DLD1 (cell line): ENCODE results near the gene KRT24.
"Not testable (repeated sequence)": the region's sequence is repeated elsewhere in the genome, so short reads cannot be mapped to it uniquely, and the experiment has no call there.

Experiments used
- in situ Hi-C: cut with HindIII; loops from 2 replicates; pipeline ENCODE4 v1.10.0; 2017; ENCODE audit warnings: low sequenced_read_pairs

KRT24 gene

DNA sequence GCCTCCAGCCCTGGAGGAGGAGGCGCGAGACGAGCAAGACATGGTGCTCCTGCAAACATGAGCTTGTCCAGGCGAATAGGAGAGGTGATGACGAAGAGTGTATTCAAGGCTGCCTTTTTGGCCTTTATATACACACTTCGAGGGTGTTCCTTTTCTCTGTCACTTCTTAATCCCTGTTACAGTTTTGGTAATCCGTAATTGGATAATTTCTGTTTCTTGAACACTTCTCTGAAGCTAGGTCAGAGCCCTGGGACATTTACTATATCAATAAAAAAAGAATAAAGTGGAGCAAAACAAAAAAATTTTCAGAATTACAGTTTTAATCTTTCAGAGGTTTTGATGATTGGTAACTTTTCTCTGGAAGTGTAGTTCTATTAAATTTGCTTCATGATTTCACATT lies at the start of gene KRT24:
KRT24 (minus strand) TSS at position 101 of the 400 bp plus-strand sequence; CDS start at position 42, 59 bp downstream.
- in situ Hi-C loops = no loop called here

DNA sequence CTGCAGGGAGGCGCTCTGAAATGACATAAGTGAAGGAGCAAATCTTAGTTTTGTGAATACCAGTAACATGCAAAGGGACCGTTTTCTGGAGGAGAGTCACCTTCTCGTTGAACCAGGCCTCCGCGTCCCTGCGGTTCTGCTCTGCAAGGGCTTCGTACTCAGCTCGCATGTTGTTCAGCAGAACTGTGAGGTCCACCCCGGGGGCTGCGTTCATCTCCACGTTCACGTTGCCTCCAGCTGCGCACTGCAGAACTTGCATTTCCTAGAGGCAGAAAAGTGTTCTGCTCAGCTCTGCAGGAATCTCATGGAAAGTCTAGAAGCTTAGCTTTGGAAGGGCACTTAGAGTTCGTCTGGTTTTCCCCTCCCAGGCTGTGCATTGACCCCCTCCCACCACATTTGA lies 47.5 kb upstream of the KRT24 start:
- in situ Hi-C loops = no loop called here

DNA sequence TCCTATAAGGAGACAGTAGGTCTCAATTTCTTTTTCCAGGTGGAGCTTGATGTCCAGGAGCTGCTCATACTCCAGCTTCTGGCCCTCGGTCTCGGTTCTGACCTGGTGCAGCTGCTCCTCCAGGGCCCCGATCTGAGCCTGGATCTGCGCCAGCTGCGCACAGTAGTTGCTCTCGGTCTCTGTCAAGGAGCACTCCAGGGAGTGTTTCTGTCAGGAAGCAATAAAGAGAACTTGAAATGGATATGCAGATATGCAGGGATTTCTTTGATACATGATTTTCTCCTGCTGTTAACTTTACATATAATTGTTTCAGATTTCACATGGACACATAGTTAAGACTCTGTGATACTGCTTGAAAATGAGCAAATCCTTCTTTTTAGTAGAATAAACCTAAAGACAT lies 46.8 kb upstream of the KRT24 start:
- in situ Hi-C loops = no loop called here

DNA sequence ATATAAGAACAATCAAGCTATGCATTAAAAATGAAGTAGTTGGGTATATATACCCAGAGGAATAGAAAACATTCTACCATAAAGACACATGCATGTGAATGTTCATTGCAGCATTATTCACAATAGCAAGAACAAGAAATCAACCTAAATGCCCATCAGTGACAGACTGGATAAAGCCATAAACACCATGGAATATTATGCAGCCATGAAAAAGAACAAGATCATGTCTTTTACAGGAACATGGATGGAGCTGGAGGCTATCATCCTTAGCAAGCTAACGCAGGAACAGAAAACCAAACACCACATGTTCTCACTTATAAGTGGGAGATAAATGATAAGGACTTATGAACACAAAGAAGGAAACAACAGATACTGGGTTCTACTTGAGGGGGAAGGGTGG lies 45.1 kb upstream of the KRT24 start:
- in situ Hi-C loops = not testable (repeated sequence)

DNA sequence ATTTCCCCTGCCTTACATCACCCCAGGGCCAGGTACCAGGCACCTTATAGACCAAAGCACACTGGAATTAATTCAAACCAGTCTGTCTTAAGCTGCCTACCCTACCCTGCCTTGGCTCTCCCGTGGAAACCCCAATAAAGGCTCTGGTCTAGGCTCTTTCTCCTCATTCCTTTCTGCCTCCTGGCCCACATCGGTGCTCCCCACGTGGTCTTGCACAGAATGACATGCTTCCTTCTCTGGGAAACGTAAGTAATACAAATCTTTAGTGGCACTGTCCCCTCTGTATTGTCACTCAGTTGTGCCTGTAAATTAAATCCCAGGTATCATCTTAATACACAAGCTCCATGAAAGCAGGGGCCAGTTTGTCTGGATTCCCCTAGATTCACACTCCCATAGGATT lies 35.0 kb upstream of the KRT24 start:
- in situ Hi-C loops = no loop called here

DNA sequence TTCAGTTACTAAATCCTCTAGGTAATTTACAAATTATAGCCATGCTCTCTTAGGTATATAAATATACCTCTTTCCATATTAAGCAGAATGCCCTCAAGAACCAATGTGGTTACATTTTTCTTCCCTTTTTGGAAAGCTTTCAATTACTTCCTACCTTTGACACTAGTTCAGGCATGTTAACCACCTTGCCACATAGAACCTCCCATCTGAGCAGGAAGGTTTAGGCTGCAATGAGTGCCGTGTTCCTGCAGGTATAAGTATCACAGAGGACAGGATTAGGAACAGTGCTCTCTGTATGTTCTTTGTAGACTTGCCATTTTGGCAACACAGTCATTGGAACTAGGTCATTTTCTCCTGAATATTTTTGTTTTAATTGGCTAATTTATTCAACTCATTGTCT lies 31.5 kb upstream of the KRT24 start:
- in situ Hi-C loops = no loop called here

DNA sequence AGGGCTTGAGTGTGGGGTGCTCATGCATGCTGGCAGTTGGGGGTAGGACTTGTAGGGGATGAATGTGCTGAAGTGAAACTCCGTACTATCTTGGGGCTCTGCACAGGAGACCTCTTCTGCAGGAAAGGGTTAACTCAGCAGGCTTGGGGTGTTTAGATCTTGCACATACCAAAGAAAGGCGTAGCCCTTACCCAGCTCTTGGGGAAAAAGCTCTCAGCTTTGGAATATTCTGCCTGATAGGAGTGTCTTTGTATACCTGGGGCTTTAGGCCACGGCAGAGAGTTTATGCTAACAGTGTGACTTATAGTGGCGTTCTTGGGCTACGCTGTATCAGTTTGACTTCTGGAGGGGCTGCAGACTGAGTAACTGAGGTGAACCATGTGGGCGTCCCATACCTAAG lies 30.5 kb upstream of the KRT24 start:
- in situ Hi-C loops = no loop called here

DNA sequence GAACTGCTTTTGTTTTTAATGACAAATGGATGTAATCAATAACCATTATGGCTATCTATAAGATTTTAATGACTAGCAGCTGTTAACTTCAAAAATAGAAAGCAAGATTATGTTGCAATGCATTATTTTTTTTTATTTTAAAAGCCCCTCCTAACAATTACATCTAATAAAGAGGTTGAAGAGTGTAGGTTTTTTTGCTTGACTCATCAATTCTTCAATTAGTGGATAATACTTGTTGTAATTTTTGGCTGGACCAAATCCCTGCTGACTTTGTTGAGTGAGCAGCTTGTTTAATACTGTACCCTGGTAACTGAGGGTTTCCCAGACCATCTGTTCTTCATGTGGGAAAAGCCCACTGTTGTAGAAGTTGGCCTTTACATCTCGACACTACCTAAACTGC lies 27.4 kb upstream of the KRT24 start:
- in situ Hi-C loops = no loop called here

DNA sequence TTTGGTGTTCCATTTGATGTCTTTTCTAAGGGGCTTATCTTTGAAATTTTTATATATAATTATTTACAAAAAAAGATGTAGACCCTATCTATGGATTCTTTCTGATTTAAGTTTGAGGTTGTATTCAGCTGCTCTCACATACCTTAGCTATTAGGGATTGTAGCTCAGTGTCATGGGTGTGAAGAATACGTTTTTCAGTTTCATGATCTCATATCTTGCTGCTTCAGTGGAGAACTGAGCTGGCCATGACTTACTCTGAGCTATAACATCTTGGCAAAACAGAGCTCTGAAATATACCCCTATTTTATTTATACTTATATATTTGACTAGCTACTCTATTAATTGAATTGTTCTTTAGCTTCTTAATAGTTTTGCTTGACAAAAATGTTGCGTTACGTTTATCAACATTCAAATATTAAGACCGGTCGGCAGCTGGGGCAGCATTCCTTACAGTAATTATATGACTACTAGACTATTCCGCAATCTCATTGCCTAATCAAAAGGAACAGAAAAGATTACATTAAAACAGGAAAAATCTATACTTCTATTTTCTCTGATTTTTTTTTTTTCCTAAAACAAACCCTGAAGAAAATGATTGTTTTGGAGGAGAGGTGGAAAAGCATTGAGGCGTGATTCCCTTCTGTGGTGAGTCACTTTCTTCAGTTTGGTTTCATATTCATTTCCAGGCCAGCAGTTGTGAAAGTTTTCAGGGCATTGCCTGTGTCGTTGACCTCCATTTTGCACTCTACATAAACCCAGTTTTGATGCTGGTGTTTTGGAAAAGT lies 24.1 kb upstream of the KRT24 start:
- in situ Hi-C loops = no loop called here

DNA sequence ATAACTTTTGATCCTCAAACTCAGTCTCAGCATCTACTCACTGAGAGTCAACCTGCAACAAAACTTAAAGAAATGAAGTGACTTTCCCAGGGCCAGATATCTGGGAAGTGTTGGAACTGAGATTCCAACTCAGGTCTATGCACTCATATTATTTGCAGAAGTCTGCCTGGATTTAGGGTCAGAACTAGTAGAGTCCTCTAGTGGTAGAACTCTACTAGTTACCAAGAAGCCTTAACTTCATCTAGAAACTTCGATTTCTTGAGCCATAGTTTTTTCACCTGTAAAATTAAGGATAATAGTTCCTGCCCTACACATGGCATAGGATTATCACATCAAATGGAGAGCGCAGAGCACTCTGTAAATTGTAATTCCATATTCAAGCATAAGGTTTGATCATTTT lies 23.4 kb upstream of the KRT24 start:
- in situ Hi-C loops = no loop called here

DNA sequence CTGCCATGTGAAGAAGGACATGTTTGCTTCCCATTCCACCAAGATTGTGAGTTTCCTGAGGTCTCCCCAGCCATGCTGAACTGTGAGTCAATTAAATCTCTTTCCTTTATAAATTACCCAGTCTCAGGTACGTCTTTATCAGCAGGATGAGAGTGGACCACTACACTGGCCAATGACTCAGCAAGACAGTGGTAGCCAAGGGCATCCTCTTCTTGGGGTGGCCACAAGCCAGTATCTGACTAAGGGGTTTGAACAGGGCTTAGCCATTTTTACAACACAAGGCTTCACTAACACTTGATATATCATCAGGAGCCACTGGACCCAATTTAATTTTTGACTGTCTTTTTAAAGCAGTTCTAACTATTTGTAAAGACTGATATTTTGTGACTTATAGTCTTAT lies 21.1 kb upstream of the KRT24 start:
- in situ Hi-C loops = no loop called here

DNA sequence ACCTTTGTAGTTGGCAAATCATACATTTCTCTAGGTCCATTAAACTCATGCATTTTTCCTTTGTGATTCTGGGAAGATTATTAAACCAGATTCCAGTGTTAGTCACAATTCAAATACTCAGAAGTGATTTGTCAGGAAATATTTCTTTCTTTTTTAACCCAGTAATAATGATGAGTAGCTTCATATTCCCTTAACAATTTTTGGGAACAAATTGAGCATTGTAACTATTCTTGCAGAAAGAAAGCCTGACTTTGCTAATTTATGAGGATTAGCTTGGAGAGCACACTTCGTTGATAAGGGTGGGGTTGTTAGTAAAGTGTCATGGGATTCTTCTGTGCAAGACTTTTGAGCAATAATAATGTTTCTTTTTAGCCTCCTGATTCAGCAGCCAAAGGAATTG lies 18.7 kb upstream of the KRT24 start:
- in situ Hi-C loops = no loop called here

DNA sequence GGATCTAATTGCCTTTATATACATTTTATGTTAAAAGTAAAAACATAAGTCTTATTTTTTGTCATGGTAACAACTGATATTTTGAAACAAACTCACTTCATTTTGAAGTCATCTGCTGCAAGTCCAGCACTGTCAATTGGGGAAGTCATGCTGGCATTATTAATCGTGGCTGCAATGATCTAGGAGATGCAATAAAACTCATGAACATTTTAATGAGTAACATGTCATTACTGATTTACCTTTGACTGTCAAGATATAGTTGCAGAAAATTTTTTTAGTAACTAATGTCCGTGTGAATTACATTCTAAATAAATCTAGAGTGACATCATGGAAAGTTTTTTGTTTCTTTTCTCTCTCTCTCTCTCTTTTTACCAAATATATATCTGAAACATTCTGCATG lies 17.3 kb upstream of the KRT24 start:
- in situ Hi-C loops = no loop called here

DNA sequence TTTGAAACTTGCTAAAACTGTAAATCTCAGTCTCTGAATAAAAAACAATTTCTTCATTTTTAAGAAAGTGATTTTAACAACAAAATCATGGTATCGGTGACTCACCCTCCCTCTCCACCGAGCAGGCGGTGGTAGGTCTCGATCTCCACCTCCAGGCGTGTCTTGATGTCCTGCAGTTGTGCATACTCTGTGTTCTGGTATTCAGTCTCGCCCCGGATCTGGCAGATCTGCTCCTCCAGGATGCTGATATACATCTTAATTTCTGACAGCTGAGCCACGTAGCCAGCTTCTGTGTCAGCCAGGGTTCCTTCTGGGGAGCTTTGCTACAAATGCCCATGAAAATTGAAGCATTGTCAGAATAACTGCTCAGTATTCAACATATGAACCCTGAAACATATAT lies 15.4 kb upstream of the KRT24 start:
- in situ Hi-C loops = no loop called here

DNA sequence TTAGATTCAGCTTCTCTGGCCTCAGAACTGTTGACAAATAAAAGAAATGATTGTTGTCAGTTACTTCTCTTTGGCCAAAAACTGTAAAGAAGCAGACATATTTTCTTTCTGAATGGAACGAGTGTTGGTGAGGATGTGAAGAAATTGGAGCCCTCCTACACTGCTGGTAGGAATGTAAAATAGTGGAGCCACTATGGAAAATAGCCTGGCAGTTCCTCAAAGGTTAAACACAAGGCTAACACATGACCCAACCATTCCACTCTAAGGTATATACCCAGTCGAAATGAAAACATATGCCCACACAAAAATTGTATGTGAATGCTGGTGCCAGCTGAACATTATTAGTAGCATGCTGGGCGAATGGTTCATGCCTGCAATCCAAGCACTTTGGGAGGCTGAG lies 14.2 kb upstream of the KRT24 start:
- in situ Hi-C loops = no loop called here

DNA sequence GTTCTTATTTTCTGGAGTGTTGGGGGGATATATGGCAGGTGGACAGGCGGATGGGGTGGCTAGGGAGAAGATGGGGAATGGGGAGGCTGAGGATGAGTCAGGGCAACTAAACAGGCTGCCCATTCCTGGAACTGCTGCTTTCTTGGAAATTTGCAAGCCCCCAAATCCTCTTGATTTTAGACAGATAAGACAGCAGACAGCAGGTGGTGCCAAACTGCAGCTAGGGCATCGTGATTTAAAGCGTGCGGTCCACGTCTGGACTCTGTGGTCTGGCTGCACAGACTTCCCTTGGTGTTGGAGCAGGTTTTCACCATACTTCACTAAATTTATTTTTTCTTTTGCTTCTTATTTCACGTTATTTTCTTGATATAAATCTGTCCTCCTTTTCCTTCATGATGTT lies 10.9 kb upstream of the KRT24 start:
- in situ Hi-C loops = no loop called here

DNA sequence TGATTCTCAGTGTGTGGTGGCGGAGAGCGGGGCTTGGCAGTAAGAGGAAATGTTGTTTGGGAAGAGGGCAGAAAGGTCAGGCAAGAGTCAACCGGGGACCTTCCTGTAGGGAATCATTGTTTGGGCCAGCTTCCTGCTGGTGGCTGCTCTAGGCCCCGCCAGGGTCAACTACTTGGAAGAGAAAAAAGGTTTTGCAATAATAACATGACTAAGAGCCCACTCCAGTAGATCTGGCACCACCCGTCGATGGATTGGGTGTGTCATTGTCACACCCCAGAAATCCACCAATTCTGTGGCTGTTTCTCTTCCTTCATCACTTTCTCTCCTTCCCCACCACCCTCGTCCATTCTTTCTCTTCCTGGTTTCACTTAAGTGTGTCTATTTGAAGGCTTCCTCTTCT lies 4.2 kb upstream of the KRT24 start:
- in situ Hi-C loops = no loop called here

DNA sequence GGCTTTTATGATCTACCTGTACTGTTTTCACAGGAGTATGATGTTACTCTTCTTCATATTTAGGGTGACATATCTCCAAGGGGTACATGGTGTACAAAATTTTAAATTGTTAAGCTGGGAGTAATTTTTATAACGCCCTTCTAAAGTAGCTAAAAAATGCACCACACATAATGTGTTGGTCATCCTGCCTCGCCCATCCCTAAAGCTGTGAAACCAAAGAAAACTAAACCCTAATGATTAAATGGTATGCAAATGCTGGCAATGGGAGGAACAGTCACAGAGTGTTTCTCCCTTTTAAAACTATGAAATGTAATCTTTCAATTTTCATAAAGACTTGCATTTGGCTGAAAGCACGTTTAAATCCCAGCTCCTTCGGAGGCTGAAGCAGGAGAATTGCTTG lies 2.0 kb upstream of the KRT24 start:
- in situ Hi-C loops = no loop called here

DNA sequence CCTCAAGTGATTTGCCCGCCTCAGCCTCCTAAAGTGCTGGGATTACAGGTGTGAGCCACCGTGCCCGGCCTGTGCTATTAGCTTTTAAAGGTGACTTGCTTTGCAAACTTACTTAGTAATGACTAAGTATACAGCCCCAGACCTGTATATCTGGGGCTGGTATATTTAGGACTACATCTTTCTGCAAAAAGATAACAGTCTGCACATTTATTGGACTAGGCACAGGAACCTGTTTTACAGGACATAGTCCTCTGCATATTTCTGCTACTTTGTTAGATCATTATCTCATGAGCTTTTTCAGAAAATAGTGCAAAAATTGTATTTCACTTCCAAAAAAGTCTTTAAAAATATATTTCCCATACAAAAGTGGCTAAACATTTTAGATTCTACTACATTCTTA lies 1.3 kb downstream of the KRT24 start:
- in situ Hi-C loops = no loop called here

DNA sequence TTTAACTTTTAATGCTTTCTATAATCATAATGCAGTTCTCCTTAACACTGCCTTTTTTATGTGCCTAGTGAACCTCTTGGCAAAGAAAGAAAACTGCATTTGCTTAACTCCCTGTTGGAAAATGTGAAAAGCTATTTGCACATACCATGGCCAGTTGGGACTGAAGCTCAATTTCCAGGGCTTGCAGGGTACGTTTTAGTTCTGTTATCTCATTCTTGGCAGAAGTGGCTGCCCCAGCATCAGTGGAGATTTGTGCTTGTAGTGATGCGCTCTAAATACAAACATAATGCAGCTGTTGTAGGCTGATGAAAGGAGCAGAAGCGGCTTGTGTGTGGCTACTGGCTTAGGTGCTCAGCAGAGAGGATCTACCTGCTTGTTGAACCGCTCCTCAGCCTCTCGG lies 3.7 kb downstream of the KRT24 start:
- in situ Hi-C loops = no loop called here

DNA sequence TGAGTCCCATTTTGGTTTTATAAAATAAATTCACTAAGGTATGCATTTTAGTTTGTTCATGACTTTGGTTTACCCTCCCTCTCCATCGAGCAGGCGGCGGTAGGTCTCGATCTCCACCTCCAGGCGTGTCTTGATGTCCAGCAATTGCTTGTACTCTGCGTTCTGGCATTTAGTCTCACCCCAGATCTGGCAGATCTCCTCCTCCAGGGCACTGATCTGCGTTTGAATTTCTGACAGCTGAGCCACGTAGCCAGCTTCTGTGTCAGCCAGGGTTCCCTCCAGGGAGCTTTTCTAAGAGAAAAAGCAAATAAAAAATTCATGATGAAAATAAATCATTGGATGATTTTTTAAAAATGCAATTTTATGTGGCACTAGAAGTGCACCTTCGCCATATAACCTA lies 4.2 kb downstream of the KRT24 start:
- in situ Hi-C loops = no loop called here

DNA sequence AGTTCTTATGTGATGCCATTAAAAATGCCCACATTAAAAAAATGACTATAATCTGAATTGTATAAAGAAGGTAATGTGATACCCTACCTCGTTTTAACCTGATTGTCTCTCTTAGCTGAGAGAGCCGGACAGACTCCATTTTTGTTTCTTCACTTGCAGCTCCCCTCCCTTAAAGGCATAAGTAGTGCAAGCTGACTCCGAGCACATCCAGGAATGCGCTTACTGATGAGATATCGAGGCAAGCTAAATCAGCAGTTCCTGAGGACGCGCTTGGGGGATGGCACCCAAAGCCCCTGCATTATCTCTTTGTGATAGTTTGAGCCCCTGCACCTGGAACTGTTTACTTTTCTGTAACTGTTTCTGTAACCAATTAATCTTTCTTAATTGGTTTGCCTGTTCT lies 6.3 kb downstream of the KRT24 start:
- in situ Hi-C loops = no loop called here

DNA sequence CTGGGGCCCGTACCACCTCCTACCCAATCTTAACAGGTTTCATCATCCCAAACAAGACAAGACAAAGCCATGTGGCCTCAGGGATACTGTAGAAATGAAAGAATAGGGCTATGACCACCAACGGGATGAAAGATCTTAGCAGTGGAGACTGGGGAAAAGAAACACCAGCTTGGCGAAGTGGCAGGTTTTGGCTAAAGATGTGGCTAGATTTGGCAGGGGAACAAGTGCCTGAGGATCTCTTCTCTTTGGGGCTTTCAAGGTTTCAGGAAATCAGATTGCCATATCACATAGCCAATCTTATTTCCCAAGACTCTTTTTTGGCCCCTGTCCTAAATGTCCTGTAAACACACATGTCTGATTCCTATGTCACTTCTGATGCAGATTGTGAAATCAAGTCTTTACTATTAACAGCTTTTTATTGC lies 6.9 kb downstream of the KRT24 start:
- in situ Hi-C loops = no loop called here
